Stimulated activated CD4-positive, alpha-beta T cell treated with anti-CD3 and anti-CD28 coated beads, Interleukin-15, amount 100 ng/mL, for 1 hour (primary cell): ENCODE measurements around the gene ACVR1C.
"Not testable (repeated sequence)": the region's sequence is repeated elsewhere in the genome, so short reads cannot be mapped to it uniquely, and the experiment has no call there.

ENCODE experiments used
- DNase-seq, 2 donors: peaks; one replicate each; pipeline ENCODE4 v3.0.0-alpha.2; 2020; ENCODE audit warnings: low read depth in 1 of 2, low spot score in 1 of 2

The ACVR1C gene

DNA sequence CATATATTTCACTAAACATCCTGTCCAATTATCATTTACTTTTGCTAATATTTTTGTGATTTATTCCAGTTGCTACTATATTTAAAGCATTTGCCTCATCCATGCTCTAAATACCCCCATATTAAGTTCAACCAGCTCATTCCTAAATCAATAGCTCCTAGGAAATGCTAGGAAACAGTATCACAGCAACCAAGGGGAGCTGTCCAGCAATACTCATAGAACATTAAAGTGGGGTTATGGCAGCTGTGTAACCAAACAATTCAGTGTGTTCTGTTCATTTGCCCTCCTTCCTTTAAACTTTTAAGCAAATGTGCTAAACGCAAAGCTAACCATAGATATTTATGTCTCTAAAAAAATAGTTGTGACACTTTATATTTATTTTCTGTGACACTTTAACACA is 41.1 kb downstream of the ACVR1C start:
- DNase-seq = no peak

DNA sequence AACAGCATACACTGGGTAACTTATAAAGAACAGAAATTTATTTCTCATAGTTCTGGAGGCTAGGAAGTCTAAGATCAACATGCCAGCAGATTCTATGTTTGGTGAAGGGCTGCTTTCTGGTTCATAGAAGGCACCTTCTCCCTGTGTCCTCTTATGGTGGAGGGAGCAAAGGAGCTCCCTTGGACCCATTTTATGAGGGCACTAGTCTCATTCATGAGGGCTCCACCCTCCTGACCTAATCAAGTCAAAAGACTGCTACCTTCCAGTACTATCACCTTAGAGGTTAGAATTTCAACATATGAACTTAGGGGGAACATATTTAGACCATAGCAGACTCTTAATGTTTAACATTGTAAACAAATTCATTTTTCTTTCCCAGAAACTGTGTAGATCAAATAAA is 54.5 kb downstream of the ACVR1C start:
- no peak for DNase-seq

DNA sequence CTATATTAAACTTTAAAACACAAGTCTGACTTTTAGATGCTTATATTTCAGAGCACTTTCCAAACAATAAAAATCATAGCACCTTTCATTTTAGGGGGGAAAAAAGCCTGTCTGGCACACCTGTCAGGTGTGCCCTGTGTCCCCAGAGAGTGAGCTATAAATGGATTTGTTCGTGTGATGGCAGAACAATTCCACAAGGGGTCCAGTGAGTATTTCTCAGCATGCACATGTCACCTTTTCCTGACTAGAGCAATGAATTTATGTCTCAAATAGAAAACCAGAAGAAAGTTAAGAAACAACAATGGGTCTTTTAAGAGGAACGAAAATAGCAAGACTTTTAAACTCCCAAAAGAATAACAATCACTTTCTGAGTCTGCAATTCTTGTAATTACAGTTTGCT is 55.9 kb downstream of the ACVR1C start:
- DNase-seq = no peak

DNA sequence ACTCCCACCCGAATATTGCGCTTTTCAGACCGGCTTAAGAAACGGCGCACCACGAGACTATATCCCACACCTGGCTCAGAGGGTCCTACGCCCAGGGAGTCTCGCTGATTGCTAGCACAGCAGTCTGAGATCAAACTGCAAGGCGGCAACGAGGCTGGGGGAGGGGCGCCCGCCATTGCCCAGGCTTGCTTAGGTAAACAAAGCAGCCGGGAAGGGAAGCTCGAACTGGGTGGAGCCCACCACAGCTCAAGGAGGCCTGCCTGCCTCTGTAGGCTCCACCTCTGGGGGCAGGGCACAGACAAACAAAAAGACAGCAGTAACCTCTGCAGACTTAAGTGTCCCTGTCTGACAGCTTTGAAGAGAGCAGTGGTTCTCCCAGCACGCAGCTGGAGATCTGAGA is 62.0 kb downstream of the ACVR1C start:
- DNase-seq = not testable (repeated sequence)

DNA sequence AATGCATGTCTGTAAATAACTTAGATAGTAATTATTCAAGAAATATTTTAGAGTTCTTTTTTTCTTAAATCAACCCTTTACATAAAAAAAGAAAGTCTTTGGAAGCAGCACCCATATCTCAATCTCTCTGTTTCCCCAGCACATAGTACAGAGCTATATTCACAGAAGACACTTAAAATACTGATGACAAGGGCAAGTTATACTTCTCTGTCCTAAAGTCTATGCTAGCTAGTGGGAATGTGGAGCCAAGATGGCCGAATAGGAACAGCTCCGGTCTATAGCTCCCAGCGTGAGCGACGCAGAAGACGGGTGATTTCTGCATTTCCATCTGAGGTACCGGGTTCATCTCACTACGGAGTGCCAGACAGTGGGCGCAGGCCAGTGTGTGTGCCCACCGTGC is 62.6 kb downstream of the ACVR1C start:
- not testable (repeated sequence) for DNase-seq

DNA sequence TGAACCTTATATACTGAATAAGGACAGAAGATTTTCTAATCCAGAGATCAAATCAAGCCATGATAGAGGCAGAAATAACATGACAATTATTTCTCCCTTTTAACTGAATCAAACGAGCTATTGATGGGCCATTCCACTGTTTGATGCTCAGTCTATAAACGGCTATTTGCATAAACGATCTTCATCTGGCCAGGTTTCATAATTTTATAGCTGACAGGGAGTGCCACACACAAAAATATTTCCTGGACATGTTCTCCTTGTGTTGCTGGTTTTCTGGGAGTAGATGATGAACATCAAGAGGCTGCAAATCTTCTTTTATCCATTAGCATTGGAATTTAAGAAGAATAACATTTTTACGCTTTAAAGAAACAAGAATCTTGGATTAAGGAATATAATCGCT is 63.1 kb downstream of the ACVR1C start:
- DNase-seq = no peak

DNA sequence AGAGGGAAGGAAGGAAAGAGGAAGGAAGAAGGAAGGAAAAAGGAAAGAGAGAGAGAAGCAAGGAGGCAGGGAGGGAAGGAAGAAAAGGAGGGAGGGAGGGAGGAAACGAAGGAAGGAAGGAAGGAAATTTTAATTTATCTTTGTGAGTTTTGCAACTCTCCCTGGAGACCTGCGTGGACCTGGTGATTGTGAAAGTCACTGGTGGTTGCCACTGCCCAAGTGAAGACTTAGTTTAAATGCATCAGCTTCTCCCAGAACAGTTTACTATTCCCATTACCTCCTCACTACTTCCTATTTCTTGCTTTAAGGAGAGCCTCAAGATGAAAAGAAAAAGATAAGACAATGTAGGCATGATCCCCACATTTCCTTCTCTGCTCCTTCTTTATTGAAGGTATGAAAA is 68.8 kb downstream of the ACVR1C start:
- no peak for DNase-seq

DNA sequence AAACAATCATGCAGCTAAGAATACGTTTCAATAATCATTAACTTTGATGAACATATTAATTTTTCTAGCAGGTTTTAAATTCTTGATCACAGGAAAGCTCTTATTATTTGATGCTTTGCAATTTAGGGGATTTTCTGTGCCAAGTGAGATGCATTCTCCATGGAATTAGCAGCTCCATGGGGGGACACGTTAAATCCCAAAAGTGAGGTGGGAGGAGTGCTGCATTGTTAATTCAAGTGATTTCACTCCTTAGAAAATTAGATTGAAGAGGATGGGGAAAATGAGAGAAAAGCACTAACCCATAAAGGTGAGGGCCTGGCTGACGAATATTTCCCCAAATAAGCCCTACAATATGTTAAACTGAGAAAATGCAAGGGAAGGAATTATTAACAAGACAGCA is 69.2 kb downstream of the ACVR1C start:
- DNase-seq = no peak

DNA sequence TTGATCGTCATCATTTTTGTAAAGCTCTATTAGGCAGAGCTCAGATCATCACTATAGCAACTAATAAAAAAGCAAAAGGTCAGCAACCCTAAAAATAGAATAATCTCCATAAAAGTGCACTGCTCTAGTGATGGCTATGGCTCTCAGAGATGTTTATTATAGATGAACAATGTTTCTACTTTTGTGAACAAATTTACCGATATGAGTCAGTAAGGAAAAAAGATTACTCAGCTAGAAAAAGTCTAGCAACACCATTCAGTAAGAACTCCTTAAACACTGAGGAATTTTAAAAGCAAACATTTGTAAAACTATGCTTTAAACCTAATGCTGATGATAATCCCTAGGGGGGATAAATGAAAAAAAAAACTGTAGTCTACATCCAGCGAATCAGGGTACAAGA is 69.6 kb downstream of the ACVR1C start:
- DNase-seq = no peak

DNA sequence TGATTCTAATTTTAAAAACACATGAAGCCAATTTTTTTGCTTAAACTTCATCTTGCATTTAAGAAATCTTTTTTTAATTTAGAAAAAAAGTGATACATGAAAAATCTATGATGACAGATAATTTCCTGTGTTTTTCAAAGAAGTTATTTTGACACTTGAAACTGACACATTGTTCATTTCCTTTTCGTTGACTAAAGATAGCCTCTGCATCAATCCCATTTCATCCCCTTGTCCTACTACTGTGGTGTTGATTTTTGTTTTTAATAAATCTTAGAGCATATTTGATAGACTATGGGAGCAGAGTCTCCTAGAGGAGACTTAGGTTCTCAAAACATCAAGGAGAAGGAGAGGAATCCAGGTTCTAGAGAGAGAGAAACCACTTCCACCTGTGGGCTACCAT is 70.9 kb downstream of the ACVR1C start:
- DNase-seq = no peak

DNA sequence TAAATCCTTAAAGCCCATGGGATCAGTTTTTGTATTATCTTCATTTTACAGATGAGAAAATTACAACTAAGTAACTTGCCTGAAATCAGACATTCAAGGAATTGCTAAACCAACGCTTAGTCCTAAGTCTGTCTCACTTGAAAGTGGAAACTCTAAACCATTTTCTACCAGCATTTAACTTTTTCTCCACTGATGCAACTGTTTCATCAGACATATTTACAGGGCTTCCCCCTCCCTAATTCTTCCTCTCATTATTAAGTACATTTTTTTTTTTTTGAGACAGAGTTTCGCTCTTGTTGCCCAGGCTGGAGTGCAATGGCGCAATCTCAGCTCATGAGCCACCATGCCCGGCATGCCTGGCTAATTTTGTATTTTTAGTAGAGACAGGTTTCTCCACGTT is 88.6 kb downstream of the ACVR1C start:
- DNase-seq = no peak

DNA sequence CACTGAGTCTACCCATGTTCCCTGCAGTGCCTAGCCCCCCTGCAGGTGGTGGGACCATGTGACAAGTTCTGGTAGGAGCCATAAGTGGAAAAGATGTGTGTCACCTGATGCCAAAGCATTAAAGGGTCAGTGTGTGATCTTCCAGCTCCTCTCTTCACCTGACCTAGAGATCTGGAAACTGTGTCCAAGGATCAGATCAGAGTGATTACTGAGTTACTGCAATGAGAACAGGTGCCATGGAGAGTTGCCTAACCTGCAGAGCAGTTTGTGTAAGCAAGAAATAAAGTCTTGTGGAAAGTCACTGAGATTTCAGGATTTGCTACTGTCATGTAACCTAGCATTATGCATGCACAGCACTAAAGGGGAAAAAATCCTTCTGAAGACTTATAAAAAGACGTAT is 90.6 kb downstream of the ACVR1C start:
- no peak for DNase-seq

DNA sequence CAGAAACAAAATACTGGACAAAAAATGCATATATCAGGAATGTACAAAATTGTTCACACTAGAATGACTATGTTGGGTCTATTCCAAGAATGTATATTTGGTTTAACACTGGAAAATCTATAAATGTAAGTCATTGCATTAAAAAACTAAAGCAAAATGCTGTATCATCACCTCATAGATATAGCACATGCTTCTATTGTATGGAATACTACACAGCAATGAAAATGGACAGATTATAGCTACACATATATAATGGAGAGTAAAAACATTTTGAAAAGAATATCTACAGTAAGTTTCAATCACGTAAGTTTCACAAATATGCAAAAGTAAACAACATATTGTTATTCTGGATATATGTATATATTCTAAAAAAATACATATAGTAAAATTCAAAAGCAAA is 91.8 kb downstream of the ACVR1C start:
- DNase-seq = no peak

DNA sequence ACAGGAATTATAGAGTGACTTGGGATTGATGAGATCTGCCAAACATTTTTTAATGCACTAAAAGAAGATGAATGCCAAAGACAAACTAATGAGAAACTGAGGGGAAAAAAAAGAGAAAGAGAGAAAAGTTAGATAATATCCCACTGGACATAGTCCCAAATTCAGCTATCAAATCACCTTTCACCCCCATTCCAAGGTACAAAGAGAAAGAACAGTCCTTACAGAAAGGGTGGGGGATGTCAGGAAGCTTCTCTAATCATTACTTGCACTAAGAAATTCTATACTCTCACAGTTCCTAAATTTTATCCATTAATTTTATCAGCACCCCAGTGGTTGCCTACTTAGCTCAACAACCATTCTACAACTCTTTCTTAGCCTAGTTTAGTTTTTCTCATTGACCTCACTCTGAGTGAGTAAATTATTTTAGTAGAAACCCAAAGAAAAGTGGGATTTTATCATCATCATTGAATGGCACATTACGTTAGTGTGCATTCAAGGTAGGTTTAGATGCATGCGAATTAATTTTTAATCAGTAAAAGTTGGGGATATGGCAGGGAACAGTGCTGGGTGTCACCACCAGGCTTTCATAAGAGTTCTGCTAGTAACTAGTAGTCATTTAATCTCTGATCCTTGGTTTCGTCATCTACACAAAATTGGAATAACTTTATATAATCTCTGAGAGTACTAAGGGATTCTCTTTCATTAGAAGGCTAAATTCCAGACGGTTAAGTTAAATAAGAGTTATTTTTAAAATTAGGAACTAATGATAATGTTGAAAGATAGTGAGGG is 99.5 kb downstream of the ACVR1C start:
- DNase-seq = no peak

DNA sequence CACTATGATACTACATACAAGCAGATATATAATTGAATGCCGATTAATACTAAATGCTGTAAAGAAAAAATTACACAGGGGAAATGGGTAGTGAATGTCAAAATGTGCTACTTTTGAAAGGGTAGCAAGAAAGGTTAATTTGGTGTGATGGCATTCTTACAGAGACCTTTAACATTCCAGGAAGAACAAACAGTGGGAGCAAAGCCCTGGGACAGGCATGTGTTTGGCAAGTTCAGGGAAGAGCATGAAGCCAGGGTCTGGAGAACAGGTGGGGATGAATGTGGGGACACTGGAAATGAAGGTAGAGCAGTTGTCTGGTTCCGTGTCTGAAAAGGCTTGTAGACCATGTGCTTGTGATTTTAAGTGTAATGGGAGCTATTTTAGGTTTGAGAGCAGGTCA is 102.6 kb downstream of the ACVR1C start:
- DNase-seq = no peak

DNA sequence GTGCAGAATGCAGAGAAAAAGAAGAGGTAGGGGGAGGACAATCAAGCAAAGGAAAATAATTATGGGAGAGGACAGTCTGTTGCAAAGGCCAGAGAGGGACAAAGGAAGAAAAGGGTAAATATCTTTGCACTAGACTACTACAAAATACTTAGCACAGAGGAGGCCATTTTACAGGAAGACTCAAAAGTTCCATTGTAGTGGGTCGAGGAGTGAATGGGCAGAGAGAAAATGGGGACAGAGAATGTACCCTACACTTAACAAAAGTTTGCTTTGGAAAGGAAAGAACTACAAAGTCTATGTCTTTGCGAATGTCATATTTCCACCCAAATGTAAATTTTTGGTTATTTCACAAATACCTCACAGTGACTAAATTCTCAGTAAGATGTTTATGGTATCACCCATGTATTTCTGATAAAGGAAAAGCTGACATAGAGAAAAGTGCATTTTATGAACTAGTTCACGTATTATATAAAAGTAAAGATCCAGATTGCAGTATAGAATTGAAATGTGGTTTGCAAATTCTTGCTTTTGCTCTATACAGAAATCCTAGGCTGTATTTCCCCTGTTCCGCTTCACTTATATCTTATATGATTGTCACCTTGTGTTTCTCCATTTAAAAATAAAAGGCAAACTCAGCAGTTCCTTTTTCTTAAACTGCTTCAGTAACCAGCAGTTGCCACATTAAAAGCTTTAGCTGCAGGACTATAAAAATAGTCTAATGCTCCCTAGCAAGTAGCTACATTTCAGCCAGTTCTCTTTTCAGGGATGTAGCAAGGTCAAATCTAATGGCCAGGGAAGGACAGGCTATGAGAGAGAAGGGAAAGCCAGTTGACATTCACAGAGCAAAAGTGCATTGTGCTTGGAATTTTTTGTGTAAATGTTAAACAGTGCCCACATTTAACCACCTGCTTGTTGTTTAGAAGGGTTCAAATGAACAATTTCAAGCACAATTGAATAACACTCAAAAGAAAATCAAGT is 105.1 kb downstream of the ACVR1C start:
- no peak for DNase-seq

DNA sequence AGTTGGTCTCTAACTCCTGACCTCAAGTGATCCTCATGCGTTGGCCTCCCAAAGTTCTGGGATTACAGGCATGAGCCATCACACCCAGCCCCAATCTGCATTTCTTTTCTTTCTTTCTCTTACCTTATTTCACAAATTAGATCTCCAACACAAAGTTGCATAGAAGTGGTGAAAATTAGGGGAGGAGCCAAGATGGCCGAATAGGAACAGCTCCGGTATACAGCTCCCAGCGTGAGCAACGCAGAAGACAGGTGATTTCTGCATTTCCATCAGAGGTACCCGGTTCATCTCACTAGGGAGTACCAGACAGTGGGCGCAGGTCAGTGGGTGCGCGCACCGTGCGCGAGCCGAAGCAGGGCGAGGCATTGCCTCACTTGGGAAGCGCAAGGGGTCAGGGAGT is 113.7 kb downstream of the ACVR1C start:
- not testable (repeated sequence) for DNase-seq

DNA sequence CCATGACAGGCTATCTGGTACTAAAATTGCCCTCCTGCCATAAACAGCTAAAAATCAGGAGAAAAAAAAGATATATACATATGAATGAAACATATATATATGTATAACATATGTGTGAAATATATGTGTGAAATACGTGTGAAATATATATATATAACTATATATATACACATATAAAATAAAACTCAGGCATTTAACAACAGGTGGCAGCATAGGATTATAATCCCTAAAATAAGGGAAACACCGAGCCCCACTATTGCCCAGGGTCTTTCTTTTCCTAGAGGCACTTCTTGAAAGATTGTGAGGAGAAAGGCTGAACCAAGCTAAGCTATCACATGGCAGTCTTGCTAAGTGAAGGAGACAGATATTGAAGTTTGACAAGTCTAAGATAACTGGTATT is 118.9 kb downstream of the ACVR1C start:
- no peak for DNase-seq

DNA sequence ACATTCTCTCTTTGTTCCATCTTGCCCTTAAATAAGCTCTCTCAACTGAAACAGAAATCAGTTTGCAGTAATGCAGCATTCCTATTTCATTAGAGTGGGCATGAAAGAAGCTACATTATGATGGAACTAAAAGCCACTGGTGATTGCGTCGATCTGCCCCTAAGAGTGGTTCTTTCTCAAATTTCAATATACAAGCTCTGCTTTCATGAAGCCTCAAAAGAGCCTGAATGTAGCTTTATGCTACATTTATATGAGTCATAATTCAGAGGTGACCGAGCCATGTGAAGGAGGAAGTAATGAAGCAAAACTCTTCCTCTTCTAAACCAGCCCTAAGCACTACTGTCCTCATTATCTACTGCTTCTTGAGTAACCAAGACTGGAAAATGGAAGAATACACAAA is 120.0 kb downstream of the ACVR1C start:
- DNase-seq = no peak

DNA sequence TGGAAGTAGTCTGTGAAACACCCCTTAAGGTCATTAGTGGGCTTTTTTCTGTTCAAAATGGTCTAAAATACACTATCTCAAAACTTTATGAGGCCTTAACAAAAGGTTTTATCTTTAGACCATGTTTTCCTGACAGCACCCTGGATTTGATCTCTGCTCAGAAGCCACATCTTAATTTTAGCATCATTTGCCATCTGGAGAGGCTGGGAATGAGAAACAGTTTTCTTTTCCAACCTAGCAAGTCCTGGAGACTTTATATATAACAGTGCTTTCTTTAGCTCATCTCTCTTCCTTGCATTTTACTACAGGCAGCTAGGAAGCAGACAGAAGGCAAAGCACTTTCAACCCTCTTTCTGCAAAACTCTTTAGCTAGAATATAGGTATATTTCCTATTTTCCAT is 122.1 kb downstream of the ACVR1C start:
- no peak for DNase-seq

DNA sequence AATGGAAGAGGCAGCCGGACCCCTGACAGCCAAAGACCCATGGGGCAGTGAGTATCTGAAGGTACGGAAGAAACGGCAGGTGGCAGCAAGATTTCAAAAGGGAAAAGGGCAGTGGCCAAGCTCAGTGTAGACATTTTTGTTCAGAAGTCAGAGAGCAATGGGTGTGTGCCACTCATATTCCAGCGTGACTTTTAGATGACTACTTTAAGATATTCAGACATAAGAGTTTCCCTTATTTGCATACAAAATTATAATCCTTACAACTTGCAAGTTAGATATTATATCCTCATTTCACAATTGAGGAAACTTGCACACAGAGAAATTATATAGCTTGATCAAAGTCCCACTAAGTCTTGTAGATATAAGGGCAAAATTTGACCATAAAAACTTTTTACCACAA is 124.0 kb downstream of the ACVR1C start:
- no peak for DNase-seq

DNA sequence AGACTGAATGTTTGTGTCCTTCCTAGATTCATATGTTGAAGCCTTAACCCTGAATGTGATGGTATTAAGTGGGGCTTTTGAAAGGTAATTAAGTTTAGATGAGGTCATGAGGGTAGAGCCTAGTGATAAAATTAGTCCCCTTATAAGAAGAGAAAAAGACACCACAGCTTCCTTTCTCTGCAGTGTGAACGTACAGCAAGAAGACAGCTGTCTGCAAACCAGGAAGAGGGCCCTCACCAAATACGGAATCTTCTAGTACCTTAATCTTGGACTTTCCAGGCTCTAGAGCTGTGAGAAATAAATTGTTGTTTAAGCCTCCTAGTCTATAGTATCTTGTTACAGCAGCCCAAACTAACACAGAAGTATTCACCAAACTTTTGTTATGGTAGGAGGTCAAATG is 127.6 kb downstream of the ACVR1C start:
- no peak for DNase-seq
